Brain microvascular endothelial cell (primary cell): ENCODE data around the gene TRPC4.

ENCODE experiments used
- DNase-seq: peaks from one replicate; pipeline ENCODE4 v3.0.0-alpha.2; 2020
- H3K27ac ChIP-seq: fragments of 250-450 bp; sonication (Bioruptor Pico); 2 replicates; pipeline ENCODE4 v1.5.1; 2020; ENCODE audit warnings: mild to moderate bottlenecking, moderate library complexity
- H3K27me3 ChIP-seq: fragments of 250-450 bp; sonication (Bioruptor Pico); replicated peaks from 2 replicates; pipeline ENCODE4 v1.5.1; 2020; ENCODE audit warnings: mild to moderate bottlenecking
- H3K36me3 ChIP-seq: fragments of 250-450 bp; sonication (Bioruptor Pico); replicated peaks from 2 replicates; pipeline ENCODE4 v1.5.1; 2020; ENCODE audit warnings: mild to moderate bottlenecking
- H3K4me3 ChIP-seq: 2 replicates; pipeline ENCODE4 v1.5.1; 2011; ENCODE audit warnings: low read depth, mild to moderate bottlenecking, control low read depth, low read length, moderate library complexity
- in situ Hi-C: cut with HindIII; loops from 2 replicates; pipeline ENCODE4 v1.10.0; 2017; ENCODE audit warnings: low sequenced_read_pairs, low pct_ligation_motif_present
- TF ChIP-seq, protein P1 (sequence below): IDR thresholded peaks from 2 replicates; pipeline ENCODE4 v1.5.1; 2011; ENCODE audit warnings: low read depth, mild to moderate bottlenecking, moderate library complexity, low read length, control low read depth, inconsistent platforms; ENCODE audit errors: missing control alignments

Gene TRPC4

DNA sequence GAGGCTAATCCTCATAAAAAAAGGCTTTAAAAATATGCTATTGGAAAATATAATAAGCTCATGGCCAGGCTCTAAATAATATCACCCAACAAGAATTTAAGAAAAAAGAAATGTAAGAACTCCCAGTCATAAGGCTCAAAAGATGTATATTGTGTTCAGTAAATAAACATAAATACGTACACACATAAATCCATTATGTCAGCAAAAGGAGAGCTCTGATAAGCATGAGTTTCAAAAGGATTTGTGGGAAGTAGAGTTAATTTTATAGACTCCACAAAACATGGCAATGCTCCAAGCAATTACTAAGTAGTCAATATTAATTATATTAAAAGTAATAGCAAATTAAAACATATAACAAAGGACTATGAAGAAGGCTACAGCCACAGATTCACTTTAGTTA lies 37.3 kb upstream of the TRPC4 start:
- no peaks in the 10 kb centered on the region for H3K27me3 ChIP-seq
- no peak for DNase-seq
- no peaks in the 10 kb centered on the region for H3K36me3 ChIP-seq
- in situ Hi-C loops: no loop called here
- no peak overlapping the region for H3K4me3 ChIP-seq
- TF ChIP-seq, protein P1, sequence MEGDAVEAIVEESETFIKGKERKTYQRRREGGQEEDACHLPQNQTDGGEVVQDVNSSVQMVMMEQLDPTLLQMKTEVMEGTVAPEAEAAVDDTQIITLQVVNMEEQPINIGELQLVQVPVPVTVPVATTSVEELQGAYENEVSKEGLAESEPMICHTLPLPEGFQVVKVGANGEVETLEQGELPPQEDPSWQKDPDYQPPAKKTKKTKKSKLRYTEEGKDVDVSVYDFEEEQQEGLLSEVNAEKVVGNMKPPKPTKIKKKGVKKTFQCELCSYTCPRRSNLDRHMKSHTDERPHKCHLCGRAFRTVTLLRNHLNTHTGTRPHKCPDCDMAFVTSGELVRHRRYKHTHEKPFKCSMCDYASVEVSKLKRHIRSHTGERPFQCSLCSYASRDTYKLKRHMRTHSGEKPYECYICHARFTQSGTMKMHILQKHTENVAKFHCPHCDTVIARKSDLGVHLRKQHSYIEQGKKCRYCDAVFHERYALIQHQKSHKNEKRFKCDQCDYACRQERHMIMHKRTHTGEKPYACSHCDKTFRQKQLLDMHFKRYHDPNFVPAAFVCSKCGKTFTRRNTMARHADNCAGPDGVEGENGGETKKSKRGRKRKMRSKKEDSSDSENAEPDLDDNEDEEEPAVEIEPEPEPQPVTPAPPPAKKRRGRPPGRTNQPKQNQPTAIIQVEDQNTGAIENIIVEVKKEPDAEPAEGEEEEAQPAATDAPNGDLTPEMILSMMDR: no peak
- H3K27ac ChIP-seq: no peak overlapping the region

DNA sequence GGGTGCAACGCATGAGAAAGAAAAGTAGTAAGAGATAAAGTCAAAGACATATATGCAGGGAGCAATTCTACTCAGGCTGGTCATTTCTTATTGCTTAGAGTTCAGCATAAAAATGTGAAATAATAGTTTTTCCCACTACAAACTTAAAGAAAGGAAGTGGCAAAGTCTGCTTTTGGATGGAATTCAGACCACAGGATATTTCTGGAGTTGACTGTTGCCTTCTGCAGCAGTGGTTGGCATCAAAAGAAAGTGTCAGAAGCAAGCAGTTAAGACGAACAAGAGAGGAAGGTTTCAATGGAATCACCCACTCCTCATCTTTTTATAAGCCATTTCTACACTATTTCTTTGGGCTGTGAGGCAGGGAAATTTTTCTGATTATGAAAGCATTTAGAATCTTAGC lies 36.2 kb upstream of the TRPC4 start:
- TF ChIP-seq, protein P1: no peak
- in situ Hi-C loops: no loop called here
- Histone ChIP-seq H3K36me3 (no peaks in the 10 kb centered on the region), H3K27ac (no peak overlapping the region), H3K4me3 (no peak overlapping the region), H3K27me3 (no peaks in the 10 kb centered on the region)
- no peak for DNase-seq

DNA sequence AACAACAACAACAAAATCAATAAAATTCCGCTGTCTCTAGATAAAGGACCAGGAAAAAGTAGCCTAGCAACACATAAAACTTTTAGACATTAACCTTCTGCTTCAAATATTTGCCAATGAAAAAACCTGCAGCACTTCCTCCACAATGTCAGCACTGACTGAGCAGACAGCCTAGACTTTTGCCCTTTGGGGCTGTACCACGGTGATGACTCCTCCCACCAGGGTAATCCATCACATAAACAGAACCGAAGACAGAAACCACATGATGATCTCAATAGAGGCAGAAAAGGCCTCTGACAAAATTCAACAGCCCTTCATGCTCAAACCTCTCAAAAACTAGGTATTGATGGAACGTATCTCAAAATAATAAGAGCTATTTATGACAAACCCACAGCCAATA lies 30.2 kb upstream of the TRPC4 start:
- in situ Hi-C loops: no loop called here
- H3K4me3 ChIP-seq: no peak overlapping the region
- no peaks in the 10 kb centered on the region for H3K36me3 ChIP-seq
- no peak overlapping the region for H3K27ac ChIP-seq
- TF ChIP-seq, protein P1: no peak
- DNase-seq: no peak
- no peaks in the 10 kb centered on the region for H3K27me3 ChIP-seq

DNA sequence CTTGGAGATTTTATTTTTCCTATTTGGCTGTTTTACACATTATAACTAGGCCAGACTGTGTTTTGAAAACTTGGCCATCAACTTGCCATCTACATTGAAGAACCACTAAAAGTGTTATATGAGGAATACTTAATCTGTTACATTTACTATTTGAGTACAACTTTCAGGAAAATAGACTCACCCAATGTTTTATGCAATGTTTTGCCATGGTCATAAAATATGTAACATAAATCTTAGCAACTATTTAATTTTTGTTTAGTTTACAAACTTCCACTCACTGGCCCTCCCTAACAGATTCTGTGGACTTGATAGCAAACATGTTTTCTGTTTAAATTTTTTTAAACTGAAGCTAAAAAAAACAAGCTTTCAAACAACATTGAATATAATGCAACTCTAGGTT lies 23.7 kb upstream of the TRPC4 start:
- TF ChIP-seq, protein P1: no peak
- DNase-seq: no peak
- in situ Hi-C loops: no loop called here

DNA sequence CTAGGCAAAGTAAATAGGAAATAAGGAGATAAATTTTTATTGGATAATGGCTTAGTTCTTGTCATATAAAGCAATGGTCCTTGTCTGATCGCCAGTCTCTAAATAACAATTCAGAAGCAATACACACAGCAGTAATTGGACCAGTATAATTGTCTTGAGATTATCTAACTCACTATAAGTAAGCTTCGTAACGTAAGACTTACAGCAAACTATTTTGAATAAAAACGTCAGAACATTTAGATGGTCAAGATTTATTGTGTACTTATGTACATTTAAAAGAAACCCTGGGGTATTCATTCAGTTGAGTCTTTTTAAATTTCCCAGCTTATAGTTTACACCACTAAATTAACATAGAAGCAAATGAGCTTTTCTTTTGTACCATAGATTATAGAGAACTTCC lies 20.2 kb upstream of the TRPC4 start:
- H3K27ac ChIP-seq: no peak overlapping the region
- TF ChIP-seq, protein P1: no peak
- no peak overlapping the region for H3K4me3 ChIP-seq
- H3K36me3 ChIP-seq: no peaks in the 10 kb centered on the region
- in situ Hi-C loops: no loop called here
- no peak for DNase-seq
- no peaks in the 10 kb centered on the region for H3K27me3 ChIP-seq

More for the DNA sequence above, 23.7 kb upstream of the TRPC4 start:
- no peak overlapping the region for H3K4me3 ChIP-seq
- H3K27ac ChIP-seq: no peak overlapping the region
- no peaks in the 10 kb centered on the region for H3K27me3 ChIP-seq
- no peaks in the 10 kb centered on the region for H3K36me3 ChIP-seq

DNA sequence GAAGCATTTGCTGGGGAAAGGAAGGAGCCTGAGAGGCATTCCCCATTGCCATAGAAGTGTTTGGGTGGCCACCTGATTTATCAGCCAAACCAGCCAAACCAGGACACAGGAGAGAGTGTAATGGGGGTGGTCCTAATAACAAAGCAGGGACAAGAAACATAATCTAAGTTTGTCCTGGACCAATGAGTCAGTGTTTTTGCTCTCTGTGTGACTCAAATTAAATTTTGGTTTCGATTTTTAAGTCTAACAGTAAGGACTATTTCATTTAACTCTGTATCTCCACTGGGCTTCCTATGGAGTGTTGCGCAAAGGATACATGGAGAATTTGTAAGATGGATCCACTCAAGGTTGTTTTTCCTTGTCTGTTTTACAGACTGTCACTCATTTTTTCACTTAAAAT lies 19.5 kb upstream of the TRPC4 start:
- Histone ChIP-seq H3K4me3 (no peak overlapping the region), H3K36me3 (no peaks in the 10 kb centered on the region), H3K27me3 (no peaks in the 10 kb centered on the region), H3K27ac (no peak overlapping the region)
- in situ Hi-C loops: no loop called here
- TF ChIP-seq, protein P1: no peak
- peak; percentile 34 for DNase-seq
